OCI-LY3 (cell line): Measurements from ENCODE around the gene NUDT15.

ENCODE experiments used
- EZH2phosphoT487 ChIP-seq: fragments of 200-600 bp; shearing (Covaris generic); IDR thresholded peaks from 2 replicates; pipeline ENCODE4 v1.6.1; 2018; ENCODE audit warnings: antibody characterized with exemption, mixed run types, low read depth
- TF ChIP-seq, protein P1 (sequence below): fragments of 200-600, 300-600 bp; sonication (generic); IDR thresholded peaks from 2 replicates; pipeline ENCODE4 v1.5.1; 2014; ENCODE audit warnings: antibody characterized with exemption, low read length, low read depth

DNA sequence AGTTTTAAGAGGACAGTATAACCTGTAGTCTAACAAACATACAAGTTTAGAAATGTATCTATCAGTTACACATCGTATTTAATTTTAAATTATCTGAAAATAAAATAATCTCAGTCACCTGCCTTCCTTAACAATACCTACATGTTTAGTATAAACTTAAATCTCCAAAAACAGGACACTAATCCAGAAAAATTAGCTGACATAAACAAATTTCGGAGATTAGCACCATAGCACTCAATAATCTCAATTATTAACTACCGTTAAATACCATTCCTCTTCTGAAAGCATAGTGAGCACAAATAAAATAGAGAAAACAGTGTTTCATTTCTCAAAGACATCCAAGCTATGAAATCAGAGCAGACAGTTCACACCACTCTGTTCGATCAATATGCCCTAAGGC, 44.2 kb downstream of the NUDT15 start:
- TF ChIP-seq, protein P1, sequence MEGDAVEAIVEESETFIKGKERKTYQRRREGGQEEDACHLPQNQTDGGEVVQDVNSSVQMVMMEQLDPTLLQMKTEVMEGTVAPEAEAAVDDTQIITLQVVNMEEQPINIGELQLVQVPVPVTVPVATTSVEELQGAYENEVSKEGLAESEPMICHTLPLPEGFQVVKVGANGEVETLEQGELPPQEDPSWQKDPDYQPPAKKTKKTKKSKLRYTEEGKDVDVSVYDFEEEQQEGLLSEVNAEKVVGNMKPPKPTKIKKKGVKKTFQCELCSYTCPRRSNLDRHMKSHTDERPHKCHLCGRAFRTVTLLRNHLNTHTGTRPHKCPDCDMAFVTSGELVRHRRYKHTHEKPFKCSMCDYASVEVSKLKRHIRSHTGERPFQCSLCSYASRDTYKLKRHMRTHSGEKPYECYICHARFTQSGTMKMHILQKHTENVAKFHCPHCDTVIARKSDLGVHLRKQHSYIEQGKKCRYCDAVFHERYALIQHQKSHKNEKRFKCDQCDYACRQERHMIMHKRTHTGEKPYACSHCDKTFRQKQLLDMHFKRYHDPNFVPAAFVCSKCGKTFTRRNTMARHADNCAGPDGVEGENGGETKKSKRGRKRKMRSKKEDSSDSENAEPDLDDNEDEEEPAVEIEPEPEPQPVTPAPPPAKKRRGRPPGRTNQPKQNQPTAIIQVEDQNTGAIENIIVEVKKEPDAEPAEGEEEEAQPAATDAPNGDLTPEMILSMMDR = no peak
- TF ChIP-seq EZH2phosphoT487 = no peak
